Measurements from ENCODE around the gene FXYD5. TPM values are rescaled to one million over a fixed set of nuclear protein-coding genes. Genes with fewer than 3 reads are reported as not detected.

FXYD5 gene
- total RNA-seq, 6 experiments from 2014 or later: 5.6 to 23.6 (median 14.2) TPM

DNA sequence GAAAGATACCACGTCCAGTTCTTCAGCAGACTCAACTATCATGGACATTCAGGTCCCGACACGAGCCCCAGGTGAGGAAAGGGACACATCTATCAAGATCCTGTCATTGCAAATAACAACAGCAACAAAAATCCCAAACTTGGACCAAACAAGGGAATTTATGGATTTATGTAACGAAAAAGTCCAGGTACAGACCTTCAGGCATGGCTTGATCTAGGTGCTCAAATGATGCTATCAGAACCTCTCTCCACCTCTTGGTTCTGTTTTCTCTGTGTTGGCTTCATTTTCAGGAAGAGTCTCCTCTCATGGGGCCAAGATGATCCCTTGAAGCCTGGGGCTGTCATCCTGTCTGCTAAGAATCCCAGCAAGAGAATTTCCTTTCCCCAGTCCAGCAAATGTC lies 2.9 kb downstream of the FXYD5 start:
- no peak for ATAC-seq
- Histone ChIP-seq H3K9me3 (no peaks in the 10 kb centered on the region), H3K27me3 (peaks cover 0 to 6% of the 10 kb centered on the region in 2 donors), H3K36me3 (no peaks in the 10 kb centered on the region), H3K4me1 (peaks cover 0 to 10% (median 0%) of the 10 kb centered on the region in 4 donors), H3K4me3 (no peak overlapping the region), H3K27ac (no peak overlapping the region)
- no CpG with 5 or more reads among the region's 4 CpGs for WGBS (ENCODE audit: insufficient coverage, low coverage, low lambda C conversion rate, missing lambda C conversion rate)
- no peak for TF ChIP-seq POLR2A (IDR thresholded peaks at IDR 0.05)
- DNase-seq: no peak
- intact Hi-C loops (cut with DNase I): no loop called here

DNA sequence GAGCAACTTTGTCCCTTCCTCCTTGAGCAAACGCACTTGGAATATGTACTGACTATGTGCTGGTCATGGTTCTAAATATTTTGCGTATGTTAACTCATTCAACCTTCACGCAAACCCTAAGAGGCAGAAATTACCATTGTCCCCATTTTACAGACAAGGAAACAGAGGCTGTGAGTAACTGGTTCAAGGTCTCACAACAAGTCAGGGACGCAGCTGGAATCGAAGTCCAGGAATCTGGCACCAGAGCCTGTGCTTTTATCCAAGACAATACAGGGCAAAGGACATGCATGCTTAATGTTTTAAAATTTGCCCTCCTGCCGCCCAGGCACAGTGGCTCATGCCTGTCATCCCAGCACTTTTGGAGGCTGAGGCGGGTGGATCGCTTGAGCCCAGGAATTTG lies 5.1 kb downstream of the FXYD5 start:
- H3K27me3 ChIP-seq: no peaks in the 10 kb centered on the region
- no peaks in the 10 kb centered on the region for H3K36me3 ChIP-seq
- no peak for DNase-seq
- WGBS (ENCODE audit: insufficient coverage, low coverage, low lambda C conversion rate, missing lambda C conversion rate): 55% methylated on average over 5 of the region's 8 CpGs
- H3K27ac ChIP-seq: no peak overlapping the region
- peaks cover 0 to 3% (median 0%) of the 10 kb centered on the region in 4 donors for H3K4me1 ChIP-seq
- TF ChIP-seq, protein P1, sequence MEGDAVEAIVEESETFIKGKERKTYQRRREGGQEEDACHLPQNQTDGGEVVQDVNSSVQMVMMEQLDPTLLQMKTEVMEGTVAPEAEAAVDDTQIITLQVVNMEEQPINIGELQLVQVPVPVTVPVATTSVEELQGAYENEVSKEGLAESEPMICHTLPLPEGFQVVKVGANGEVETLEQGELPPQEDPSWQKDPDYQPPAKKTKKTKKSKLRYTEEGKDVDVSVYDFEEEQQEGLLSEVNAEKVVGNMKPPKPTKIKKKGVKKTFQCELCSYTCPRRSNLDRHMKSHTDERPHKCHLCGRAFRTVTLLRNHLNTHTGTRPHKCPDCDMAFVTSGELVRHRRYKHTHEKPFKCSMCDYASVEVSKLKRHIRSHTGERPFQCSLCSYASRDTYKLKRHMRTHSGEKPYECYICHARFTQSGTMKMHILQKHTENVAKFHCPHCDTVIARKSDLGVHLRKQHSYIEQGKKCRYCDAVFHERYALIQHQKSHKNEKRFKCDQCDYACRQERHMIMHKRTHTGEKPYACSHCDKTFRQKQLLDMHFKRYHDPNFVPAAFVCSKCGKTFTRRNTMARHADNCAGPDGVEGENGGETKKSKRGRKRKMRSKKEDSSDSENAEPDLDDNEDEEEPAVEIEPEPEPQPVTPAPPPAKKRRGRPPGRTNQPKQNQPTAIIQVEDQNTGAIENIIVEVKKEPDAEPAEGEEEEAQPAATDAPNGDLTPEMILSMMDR (IDR thresholded peaks at IDR 0.05): no peak
- no peak for TF ChIP-seq POLR2A (IDR thresholded peaks at IDR 0.05)
- H3K9me3 ChIP-seq: no peaks in the 10 kb centered on the region
- intact Hi-C loops (cut with DNase I): no loop called here
- ATAC-seq: peak in 1 of 4 donors; percentile 21
- H3K4me3 ChIP-seq: no peak overlapping the region

DNA sequence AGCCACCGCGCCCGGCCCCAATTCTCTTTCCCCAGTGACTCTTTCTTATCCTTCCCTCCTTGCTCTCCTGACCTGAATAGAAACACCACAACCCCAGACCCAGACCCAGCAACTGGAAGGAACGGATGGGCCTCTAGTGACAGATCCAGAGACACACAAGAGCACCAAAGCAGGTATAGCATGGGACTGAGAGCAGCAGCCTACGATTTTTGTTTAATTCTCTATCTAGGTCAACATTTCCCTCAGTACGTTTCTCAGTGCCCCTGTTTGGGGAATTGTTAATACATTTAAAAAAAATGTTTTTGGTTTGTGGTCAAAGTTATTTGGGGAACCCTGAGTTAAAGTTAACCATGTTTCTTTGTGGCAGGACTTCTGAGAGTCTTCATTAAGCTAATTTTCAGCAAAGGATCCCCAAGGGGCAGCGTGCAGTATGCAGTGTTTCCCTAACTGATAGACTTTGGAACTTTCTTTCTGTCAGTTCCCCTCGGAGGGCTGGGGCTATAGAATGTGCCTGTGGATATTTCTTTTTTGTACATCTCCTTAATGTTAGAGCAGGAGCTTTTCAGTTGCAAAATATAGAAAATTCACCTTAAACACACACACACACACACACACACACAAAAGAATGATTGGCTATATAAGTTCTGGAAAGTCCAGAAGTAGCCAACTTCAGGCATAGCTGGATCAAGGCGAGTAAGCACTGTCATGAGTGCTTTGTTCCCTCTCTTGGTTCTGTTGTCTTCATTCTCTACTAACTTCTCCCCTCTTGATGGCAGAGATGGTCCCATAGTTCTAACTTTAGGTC lies 6.3 kb downstream of the FXYD5 start:
- intact Hi-C loops (cut with DNase I): no loop called here
- ATAC-seq: no peak
- H3K4me3 ChIP-seq: no peak overlapping the region
- no peaks in the 10 kb centered on the region for H3K9me3 ChIP-seq
- WGBS (ENCODE audit: insufficient coverage, low coverage, low lambda C conversion rate, missing lambda C conversion rate): 98% methylated on average over 5 of the region's 9 CpGs
- no peaks in the 10 kb centered on the region for H3K36me3 ChIP-seq
- H3K4me1 ChIP-seq: peaks cover 0 to 3% (median 0%) of the 10 kb centered on the region in 4 donors
- H3K27me3 ChIP-seq: no peaks in the 10 kb centered on the region
- TF ChIP-seq, protein P1 (IDR thresholded peaks at IDR 0.05): no peak
- TF ChIP-seq POLR2A (IDR thresholded peaks at IDR 0.05): no peak
- H3K27ac ChIP-seq: no peak overlapping the region
- DNase-seq: no peak

DNA sequence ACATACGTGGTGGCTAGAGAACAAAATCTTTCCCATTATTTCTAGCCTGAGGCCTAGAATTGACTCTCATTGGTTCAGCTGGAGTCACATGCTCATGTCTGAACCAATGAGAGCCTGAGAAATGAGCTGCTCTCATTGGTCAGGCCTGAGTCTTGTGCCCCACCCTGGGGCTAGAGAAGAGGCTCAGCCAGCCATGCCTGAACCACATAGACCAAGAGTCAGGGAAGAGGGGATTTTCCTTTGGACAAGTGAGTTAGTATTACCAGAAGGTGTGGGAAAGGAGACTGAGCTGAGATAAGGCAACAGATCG lies 6.9 kb downstream of the FXYD5 start:
- no peak overlapping the region for H3K4me3 ChIP-seq
- no peak for TF ChIP-seq POLR2A (IDR thresholded peaks at IDR 0.05)
- TF ChIP-seq, protein P1 (IDR thresholded peaks at IDR 0.05): no peak

DNA sequence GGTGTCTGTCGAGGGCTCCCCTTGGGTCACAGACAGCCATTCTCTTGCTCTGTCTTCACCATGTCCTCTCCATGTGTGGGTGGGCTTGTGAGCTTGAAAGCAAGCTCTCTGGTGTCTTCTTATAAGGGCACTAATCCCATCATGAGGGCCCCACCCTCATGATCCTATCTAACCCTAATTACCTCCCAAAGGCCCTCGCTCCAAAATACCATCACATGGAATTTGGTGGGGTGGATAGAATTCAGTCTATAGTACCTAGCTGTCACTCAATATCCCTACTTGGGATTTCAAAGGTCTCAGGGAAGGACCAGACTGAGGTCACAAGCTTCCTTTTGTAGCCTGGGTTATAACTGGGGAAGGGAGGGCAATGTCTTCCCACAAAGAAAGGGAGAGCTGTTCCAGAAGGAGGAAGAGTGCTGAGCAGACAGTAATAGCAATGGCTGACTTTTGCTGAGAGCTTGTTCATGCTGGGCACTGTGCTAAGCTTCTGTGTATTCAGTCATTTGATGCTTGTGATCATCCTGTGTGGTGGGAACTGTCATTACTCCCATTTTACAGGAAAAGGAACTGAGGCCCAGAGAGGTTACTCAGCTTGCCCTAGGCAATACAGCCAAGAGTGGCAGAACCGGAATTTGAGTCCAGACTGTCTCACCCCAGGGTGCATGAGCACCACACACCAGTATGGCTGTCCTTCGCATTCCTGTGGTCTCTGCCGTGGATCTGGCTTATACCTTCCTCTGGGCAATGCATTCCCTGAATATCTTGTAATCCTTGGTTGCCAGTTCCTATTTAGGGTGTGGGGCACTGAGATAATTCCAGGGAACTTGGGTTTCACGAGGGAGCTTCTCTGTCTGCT lies 8.2 kb downstream of the FXYD5 start:
- DNase-seq (no peak), ATAC-seq (no peak)
- no peaks in the 10 kb centered on the region for H3K27me3 ChIP-seq
- WGBS (ENCODE audit: insufficient coverage, low coverage, low lambda C conversion rate, missing lambda C conversion rate): 96% methylated on average over 5 of the region's 6 CpGs
- H3K36me3 ChIP-seq: no peaks in the 10 kb centered on the region
- no peak overlapping the region for H3K27ac ChIP-seq
- no peak overlapping the region for H3K4me3 ChIP-seq
- intact Hi-C loops (cut with DNase I): no loop called here
- H3K4me1 ChIP-seq: peaks cover 0 to 3% (median 0%) of the 10 kb centered on the region in 4 donors
- H3K9me3 ChIP-seq: no peaks in the 10 kb centered on the region
- TF ChIP-seq, protein P1 (IDR thresholded peaks at IDR 0.05): no peak
- TF ChIP-seq POLR2A (IDR thresholded peaks at IDR 0.05): no peak

More for the DNA sequence above, 6.9 kb downstream of the FXYD5 start:
- Histone ChIP-seq H3K27me3 (no peaks in the 10 kb centered on the region), H3K4me1 (peaks cover 0 to 3% (median 0%) of the 10 kb centered on the region in 4 donors), H3K9me3 (no peaks in the 10 kb centered on the region), H3K27ac (no peak overlapping the region), H3K36me3 (no peaks in the 10 kb centered on the region)
- ATAC-seq (no peak), DNase-seq (no peak)
- 75% methylated on average over 1 of the region's 2 CpGs for WGBS (ENCODE audit: insufficient coverage, low coverage, low lambda C conversion rate, missing lambda C conversion rate)
- intact Hi-C loops (cut with DNase I): no loop called here

Data from right lobe of liver (tissue), 6 donors.